ENCODE measurements around the gene ATXN7L1. TPM values are rescaled to one million over a fixed set of nuclear protein-coding genes. Genes with fewer than 3 reads are reported as not detected.

ATXN7L1 gene
- total RNA-seq, 1 experiment from 2014 or later = 29.9 TPM

- no peak overlapping the region for H3K27ac ChIP-seq (ENCODE audit: low read depth, low read length, poor library complexity, severe bottlenecking)
- no peaks in the 10 kb centered on the region for H3K4me1 ChIP-seq (ENCODE audit: insufficient read depth, low read length, poor library complexity, severe bottlenecking)
- no TSS peak for BruUV-seq (replicated peaks)
- intact Hi-C loops (cut with micrococcal nuclease; ENCODE audit: unreplicated experiment) = no loop called here
- no peak overlapping the region for H3K4me3 ChIP-seq (ENCODE audit: low read depth, low read length, poor library complexity, severe bottlenecking)
- H3K27me3 ChIP-seq (replicated peaks; ENCODE audit: insufficient read depth, low read depth, low read length, poor library complexity) = no peaks in the 10 kb centered on the region
- TF ChIP-seq EZH2 (IDR thresholded peaks at IDR 0.05; ENCODE audit: borderline replicate concordance, low read depth, low read length, poor library complexity, severe bottlenecking) = no peak
- no peak for TF ChIP-seq CTCF (conservative IDR thresholded peaks at IDR 0.05; ENCODE audit: low read depth, low read length)
- ChIA-PET POLR2A (ENCODE audit: low non-redundant PET) (no interaction called here), CTCF (no interaction called here)
- H3K9me3 ChIP-seq (ENCODE audit: low read depth, low read length, poor library complexity, severe bottlenecking) = no peaks in the 10 kb centered on the region
- no peak for DNase-seq (ENCODE audit: low spot score)
- peaks cover 3% of the 10 kb centered on the region for H3K36me3 ChIP-seq (ENCODE audit: insufficient read depth, low read length, poor library complexity, severe bottlenecking)
Observed at GRCh38 chr7:105916603-105917002, 40.2 kb upstream of the ATXN7L1 start.

DNA sequence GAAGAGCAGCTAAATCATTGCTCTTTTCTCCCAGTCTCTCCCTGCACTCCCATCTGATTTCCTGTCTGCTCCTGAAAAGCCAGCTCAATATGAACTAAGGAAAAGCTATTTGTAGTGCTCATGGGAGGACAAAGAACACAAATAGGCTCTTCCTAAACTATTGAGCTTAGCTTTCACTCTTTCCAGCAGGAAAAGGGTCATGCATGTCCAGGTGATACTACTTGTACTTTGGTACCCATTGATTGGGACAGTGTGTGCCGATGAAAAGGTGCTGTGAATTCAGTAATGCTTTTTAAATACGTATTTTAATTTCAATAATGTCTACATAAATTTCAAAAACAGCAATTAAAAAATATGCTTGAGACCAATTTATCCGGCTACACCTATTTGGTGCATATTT, 37.5 kb upstream of the ATXN7L1 start:
- CTCF ChIA-PET = no interaction called here
- BruUV-seq (replicated peaks) = no TSS peak
- no peak for DNase-seq (ENCODE audit: low spot score)
- Histone ChIP-seq H3K4me1 (ENCODE audit: insufficient read depth, low read length, poor library complexity, severe bottlenecking) (no peaks in the 10 kb centered on the region), H3K27ac (ENCODE audit: low read depth, low read length, poor library complexity, severe bottlenecking) (no peak overlapping the region), H3K36me3 (ENCODE audit: insufficient read depth, low read length, poor library complexity, severe bottlenecking) (peaks cover 17% of the 10 kb centered on the region), H3K27me3 (replicated peaks; ENCODE audit: insufficient read depth, low read depth, low read length, poor library complexity) (no peaks in the 10 kb centered on the region), H3K9me3 (ENCODE audit: low read depth, low read length, poor library complexity, severe bottlenecking) (peaks cover 4% of the 10 kb centered on the region), H3K4me3 (ENCODE audit: low read depth, low read length, poor library complexity, severe bottlenecking) (no peak overlapping the region)
- TF ChIP-seq CTCF (conservative IDR thresholded peaks at IDR 0.05; ENCODE audit: low read depth, low read length) (no peak), EZH2 (IDR thresholded peaks at IDR 0.05; ENCODE audit: borderline replicate concordance, low read depth, low read length, poor library complexity, severe bottlenecking) (no peak)
- intact Hi-C loops (cut with micrococcal nuclease; ENCODE audit: unreplicated experiment) = no loop called here
- POLR2A ChIA-PET (ENCODE audit: low non-redundant PET) = no interaction called here

- ChIA-PET POLR2A (ENCODE audit: low non-redundant PET) (no interaction called here), CTCF (no interaction called here)
- H3K36me3 ChIP-seq (ENCODE audit: insufficient read depth, low read length, poor library complexity, severe bottlenecking) = peaks cover 17% of the 10 kb centered on the region
- intact Hi-C loops (cut with micrococcal nuclease; ENCODE audit: unreplicated experiment) = no loop called here
- H3K27me3 ChIP-seq (replicated peaks; ENCODE audit: insufficient read depth, low read depth, low read length, poor library complexity) = no peaks in the 10 kb centered on the region
- H3K4me3 ChIP-seq (ENCODE audit: low read depth, low read length, poor library complexity, severe bottlenecking) = no peak overlapping the region
- H3K4me1 ChIP-seq (ENCODE audit: insufficient read depth, low read length, poor library complexity, severe bottlenecking) = no peaks in the 10 kb centered on the region
- H3K9me3 ChIP-seq (ENCODE audit: low read depth, low read length, poor library complexity, severe bottlenecking) = peaks cover 4% of the 10 kb centered on the region
- no peak for TF ChIP-seq CTCF (conservative IDR thresholded peaks at IDR 0.05; ENCODE audit: low read depth, low read length)
- no peak for DNase-seq (ENCODE audit: low spot score)
- BruUV-seq (replicated peaks) = no TSS peak
- no peak overlapping the region for H3K27ac ChIP-seq (ENCODE audit: low read depth, low read length, poor library complexity, severe bottlenecking)
Observed at GRCh38 chr7:105911961-105912575, 35.7 kb upstream of the ATXN7L1 start.
